SK-N-SH (cell line): Measurements from ENCODE around the gene BTBD9. TPM values are rescaled to one million over a fixed set of nuclear protein-coding genes. Genes with fewer than 3 reads are reported as not detected.

Source experiments
- CTCF ChIA-PET: fragments of 300-600, 350-600 bp; formaldehyde crosslinking; extraction: SDS; loops from one replicate; lab custom pipeline; 2021; lab: Yijun Ruan, JAX
- POLR2A ChIA-PET: fragments of 350-600 bp; sonication (Branson Sonifier 250); formaldehyde crosslinking; extraction: SDS; loops from one replicate; lab custom pipeline; 2020; ENCODE audit warnings: antibody characterized with exemption, inconsistent platforms; lab: Yijun Ruan, JAX
- DNase-seq: peaks from one replicate; pipeline ENCODE4 v3.0.0; 2012
- H2AFZ ChIP-seq: fragments of 200-600 bp; sonication (generic); 2 replicates; pipeline ENCODE4 v1.8.1; 2016; ENCODE audit warnings: antibody characterized with exemption, mild to moderate bottlenecking, low read depth
- H3F3A ChIP-seq: fragments of 200-600 bp; sonication (generic); replicated peaks from 2 replicates; pipeline ENCODE3; 2016; ENCODE audit warnings: antibody characterized with exemption, mild to moderate bottlenecking; ENCODE audit not compliant: insufficient read depth
- H3K27ac ChIP-seq, 2 experiments: fragments of 200-500 bp in 1 of 2; fragments of 200-600 bp in 1 of 2; sonication (Bioruptor generic) in 1 of 2; sonication (generic), shearing (Covaris generic) in 1 of 2; 2 replicates each; pipeline versions ENCODE4 v1.5.1 to v1.6.1; 2014 to 2016; ENCODE audit warnings: low read depth in 2 of 2, inconsistent platforms in 1 of 2, low read length in 1 of 2, mild to moderate bottlenecking in 1 of 2, mixed read lengths in 1 of 2
- H3K27me3 ChIP-seq: fragments of 200-600 bp; sonication (generic), shearing (Covaris generic); 2 replicates; pipeline ENCODE4 v1.6.1; 2016; ENCODE audit warnings: mixed run types; ENCODE audit not compliant: insufficient read depth
- H3K36me3 ChIP-seq, 2 experiments: fragments of 200-500 bp in 1 of 2; fragments of 200-600 bp in 1 of 2; sonication (Bioruptor generic) in 1 of 2; sonication (generic) in 1 of 2; replicated peaks in 1 of 2; 2 replicates each; pipeline versions ENCODE3 to v1.5.1; 2014 to 2016; ENCODE audit warnings: low read length in 1 of 2, mild to moderate bottlenecking in 1 of 2; ENCODE audit not compliant: insufficient read depth in 2 of 2, control insufficient read depth in 1 of 2
- H3K4me1 ChIP-seq, 2 experiments: fragments of 200-500 bp in 1 of 2; fragments of 200-600 bp in 1 of 2; sonication (Bioruptor generic) in 1 of 2; sonication (generic), shearing (Covaris generic) in 1 of 2; 2 replicates each; pipeline versions ENCODE4 v1.5.1 to v1.6.1; 2014 to 2016; ENCODE audit warnings: low read depth in 1 of 2, low read length in 1 of 2, mixed run types in 1 of 2; ENCODE audit not compliant: insufficient read depth in 2 of 2, control insufficient read depth in 1 of 2
- H3K4me2 ChIP-seq: fragments of 200-600 bp; sonication (generic), shearing (Covaris generic); 2 replicates; pipeline ENCODE4 v1.6.1; 2017; ENCODE audit warnings: mixed run types
- H3K4me3 ChIP-seq, 2 experiments: fragments of 200-500 bp in 1 of 2; fragments of 200-600 bp in 1 of 2; sonication (Bioruptor generic) in 1 of 2; sonication (generic), shearing (Covaris generic) in 1 of 2; 2 replicates each; pipeline versions ENCODE4 v1.5.1 to v1.8.1; 2014 to 2016; ENCODE audit warnings: low read depth in 2 of 2, inconsistent platforms in 1 of 2, low read length in 1 of 2, mild to moderate bottlenecking in 1 of 2, mixed read lengths in 1 of 2, moderate library complexity in 1 of 2
- H3K79me2 ChIP-seq: fragments of 200-600 bp; sonication (generic); 2 replicates; pipeline ENCODE4 v1.8.1; 2017; ENCODE audit warnings: mild to moderate bottlenecking; ENCODE audit not compliant: insufficient read depth
- H3K9ac ChIP-seq: fragments of 200-600 bp; sonication (generic); 2 replicates; pipeline ENCODE4 v1.6.1; 2017; ENCODE audit warnings: mixed run types
- H3K9me2 ChIP-seq: fragments of 200-600 bp; sonication (generic); 2 replicates; pipeline ENCODE4 v1.6.1; 2017; ENCODE audit warnings: mixed run types
- H3K9me3 ChIP-seq: fragments of 200-600 bp; sonication (generic); 2 replicates; pipeline ENCODE4 v1.6.1; 2017; ENCODE audit warnings: mixed run types, mild to moderate bottlenecking, moderate library complexity
- H4K20me1 ChIP-seq: fragments of 200-600 bp; sonication (generic); 2 replicates; pipeline ENCODE4 v1.6.1; 2017; ENCODE audit warnings: mild to moderate bottlenecking, mixed run types; ENCODE audit not compliant: insufficient read depth
- ELF1 ChIP-seq: IDR thresholded peaks from 2 replicates; pipeline ENCODE4 v1.4.0; 2012
- EP300 ChIP-seq, 2 experiments: IDR thresholded peaks; 2 replicates each; pipeline versions ENCODE4 v1.4.0 to v1.6.1; 2012; ENCODE audit warnings: borderline replicate concordance in 1 of 2, low read depth in 1 of 2, low read length in 1 of 2
- FOXJ3 ChIP-seq: sonication (generic); formaldehyde crosslinking; IDR thresholded peaks from 2 replicates; pipeline ENCODE4 v1.5.1; 2020; ENCODE audit warnings: mild to moderate bottlenecking, missing genetic modification reagents
- MEF2A ChIP-seq: IDR thresholded peaks from 2 replicates; pipeline ENCODE4 v1.4.0; 2012; ENCODE audit warnings: low read depth, borderline replicate concordance
- NFIC ChIP-seq: IDR thresholded peaks from 2 replicates; pipeline ENCODE4 v1.4.0; 2012; ENCODE audit warnings: borderline replicate concordance
- NRF1 ChIP-seq: IDR thresholded peaks from 2 replicates; pipeline ENCODE4 v1.6.1; 2012; ENCODE audit warnings: low read depth, mild to moderate bottlenecking, low read length
- RAD21 ChIP-seq: IDR thresholded peaks from 2 replicates; pipeline ENCODE4 v1.6.1; 2012; ENCODE audit warnings: mild to moderate bottlenecking, low read length
- RCOR1 ChIP-seq: fragments of 150-350 bp; IDR thresholded peaks from 2 replicates; pipeline ENCODE4 v1.6.1; 2017; ENCODE audit warnings: antibody characterized with exemption, low read length
- RFX5 ChIP-seq: IDR thresholded peaks from 2 replicates; pipeline ENCODE4 v1.6.1; 2012; ENCODE audit warnings: mild to moderate bottlenecking, improper control_type of control experiment, low read length
- SIN3A ChIP-seq: IDR thresholded peaks from 2 replicates; pipeline ENCODE4 v1.6.1; 2012; ENCODE audit warnings: low read depth, mild to moderate bottlenecking, low read length, moderate library complexity, borderline replicate concordance
- SMC3 ChIP-seq: IDR thresholded peaks from 2 replicates; pipeline ENCODE4 v1.6.1; 2012; ENCODE audit warnings: low read depth, low read length, improper control_type of control experiment
- TAF1 ChIP-seq: IDR thresholded peaks from 2 replicates; pipeline ENCODE4 v1.6.1; 2012; ENCODE audit warnings: low read depth, mild to moderate bottlenecking, low read length, moderate library complexity, borderline replicate concordance
- TCF12 ChIP-seq: IDR thresholded peaks from 2 replicates; pipeline ENCODE4 v1.4.0; 2012
- YY1 ChIP-seq: IDR thresholded peaks from 2 replicates; pipeline ENCODE4 v1.4.0; 2012; ENCODE audit warnings: low read depth, mild to moderate bottlenecking
- WGBS: methylation state at CpG from one replicate; pipeline ENCODE4 v1.1.6; 2017; ENCODE audit warnings: low lambda C conversion rate; 5-methylcytosine and 5-hydroxymethylcytosine counted together
- polyA plus RNA-seq, 3 experiments: library from polyadenylated mRNA; depleted of rRNA; stranded (reverse); fragments of >200 nt; gene quantifications; 2 replicates each; pipeline ENCODE4 v1.2.3, GENCODE V29; 2012
- TF ChIP-seq, protein P1 (sequence below): IDR thresholded peaks from 2 replicates; pipeline ENCODE4 v1.4.0; 2012; ENCODE audit warnings: low read depth
- TF ChIP-seq, protein P2 (sequence below): IDR thresholded peaks from 2 replicates; pipeline ENCODE4; 2012

The BTBD9 gene
- polyA plus RNA-seq, 1 of the 3 experiments (the other 2 are of a cell fraction), result 2.2 TPM

DNA sequence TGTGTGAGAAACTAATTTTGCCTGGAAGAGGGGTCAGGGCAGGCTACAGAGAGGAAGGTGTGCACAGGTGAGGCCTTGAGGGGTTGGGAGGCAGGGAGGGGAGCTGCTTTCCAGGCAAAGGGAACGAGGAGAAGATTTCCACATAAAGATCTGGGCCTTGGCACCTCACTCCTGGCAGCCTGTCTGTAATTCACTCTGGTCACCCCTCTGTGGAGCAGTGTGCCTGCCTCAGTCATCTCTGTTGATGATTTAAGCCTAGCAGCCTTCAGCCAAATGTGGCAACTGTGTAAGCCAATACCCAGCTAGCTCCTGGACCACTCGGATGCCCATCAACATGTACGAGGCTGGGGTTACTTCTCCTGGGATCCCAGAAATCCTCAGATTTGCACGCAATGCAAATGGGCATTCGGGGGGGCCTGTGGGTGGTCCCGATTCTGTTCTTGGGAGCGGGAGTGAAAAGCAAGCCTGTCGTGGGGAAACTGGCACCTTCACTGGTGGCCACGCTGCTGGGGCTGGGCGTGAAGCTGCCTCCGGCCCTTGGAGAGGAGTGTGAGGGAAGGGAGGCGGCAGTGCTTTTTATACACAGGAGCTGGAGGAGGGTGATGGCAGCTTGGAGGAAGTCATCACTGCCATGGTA, 459.8 kb downstream of the BTBD9 start:
- Histone ChIP-seq H3K4me2 (no peak overlapping the region), H3K4me1 (peaks cover 0 to 18% of the 10 kb centered on the region in 2 experiments; a peak in 1 of 4 replicates), H3F3A (no peaks in the 10 kb centered on the region), H3K4me3 (no peak overlapping the region), H3K9me3 (no peaks in the 10 kb centered on the region), H3K79me2 (no peaks in the 10 kb centered on the region), H3K36me3 (no peaks in the 10 kb centered on the region), H3K27ac (no peak overlapping the region), H4K20me1 (no peaks in the 10 kb centered on the region), H2AFZ (no peak overlapping the region), H3K27me3 (no peaks in the 10 kb centered on the region), H3K9me2 (no peaks in the 10 kb centered on the region), H3K9ac (no peak overlapping the region)
- CTCF ChIA-PET, result interaction anchor here (1.2 to 1.5 kb wide), 2 partner anchors 314 to 391 kb away, joined by 3 to 4 read pairs; no protein-coding TSS in a partner anchor
- DNase-seq, result no peak
- TF ChIP-seq TAF1 (no peak), RAD21 (peak; percentile 11; the same call in 1 of the 2 replicates)
- POLR2A ChIA-PET, result no interaction called here
- whole genome bisulfite sequencing, result 96% methylated on average over 12 of the region's 12 CpGs

DNA sequence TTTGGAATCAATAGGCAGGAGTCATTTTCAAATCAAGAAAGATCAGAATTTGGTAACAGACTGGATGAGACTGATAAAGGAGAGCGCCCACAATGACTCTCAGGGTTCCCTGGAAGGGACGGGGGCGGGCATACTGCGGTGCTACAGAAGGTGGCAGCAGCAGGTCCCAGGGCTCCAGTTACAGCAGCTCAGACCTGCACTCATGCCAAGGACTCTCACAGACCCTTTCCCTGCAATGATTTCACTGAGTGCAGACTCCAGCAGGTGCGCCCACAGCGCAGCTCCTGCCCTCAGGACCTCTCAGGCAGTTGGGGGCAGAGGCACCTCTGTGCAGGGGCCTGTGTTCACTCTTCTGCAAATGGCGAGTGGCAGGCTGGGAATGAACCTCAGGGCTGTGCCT, 460.4 kb downstream of the BTBD9 start:
- no peaks in the 10 kb centered on the region for H4K20me1 ChIP-seq
- no peak overlapping the region for H3K4me3 ChIP-seq
- ChIA-PET POLR2A (no interaction called here), CTCF (interaction anchor here (1.5 kb wide), 1 partner anchor 391 kb away, joined by 4 read pairs; no protein-coding TSS in a partner anchor)
- 98% methylated on average over 5 of the region's 7 CpGs for WGBS
- no peaks in the 10 kb centered on the region for H3K79me2 ChIP-seq
- no peak overlapping the region for H3K27ac ChIP-seq
- H3K9me3 ChIP-seq, result no peaks in the 10 kb centered on the region
- H3F3A ChIP-seq, result no peaks in the 10 kb centered on the region
- H3K36me3 ChIP-seq, result peaks cover 0 to 4% of the 10 kb centered on the region in 2 experiments
- TF ChIP-seq YY1, result no peak
- TF ChIP-seq RCOR1, result no peak
- TF ChIP-seq RAD21, result peak; percentile 25
- no peak for TF ChIP-seq ELF1
- TF ChIP-seq SMC3, result peak; percentile 21; the same call in 1 of the 2 replicates
- no peak for TF ChIP-seq NFIC
- no peak for TF ChIP-seq FOXJ3 (CRISPR knock-in tag)
- TF ChIP-seq TCF12, result no peak
- TF ChIP-seq, protein P1, sequence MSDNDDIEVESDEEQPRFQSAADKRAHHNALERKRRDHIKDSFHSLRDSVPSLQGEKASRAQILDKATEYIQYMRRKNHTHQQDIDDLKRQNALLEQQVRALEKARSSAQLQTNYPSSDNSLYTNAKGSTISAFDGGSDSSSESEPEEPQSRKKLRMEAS, result no peak
- H3K9ac ChIP-seq, result no peak overlapping the region
- H2AFZ ChIP-seq, result no peak overlapping the region
- no peak for DNase-seq
- no peaks in the 10 kb centered on the region for H3K9me2 ChIP-seq
- H3K4me1 ChIP-seq, result peaks cover 0 to 12% of the 10 kb centered on the region in 2 experiments; a peak in 1 of 4 replicates
- H3K27me3 ChIP-seq, result no peaks in the 10 kb centered on the region
- no peak overlapping the region for H3K4me2 ChIP-seq

DNA sequence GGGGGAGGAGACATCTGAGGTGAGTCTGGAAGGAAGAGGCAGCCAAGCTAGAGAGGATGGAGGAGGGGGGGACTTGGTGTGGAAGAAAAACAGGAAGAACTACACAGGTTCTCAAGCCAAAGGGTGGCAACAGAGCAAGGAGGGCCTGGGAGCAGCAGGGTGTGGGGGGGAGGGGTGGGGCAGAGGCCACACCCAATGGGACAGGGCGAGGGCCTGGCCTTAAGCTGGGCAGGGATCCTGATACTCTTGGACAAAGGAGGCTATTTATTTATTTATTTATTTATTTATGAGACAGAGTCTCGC, 461.2 kb downstream of the BTBD9 start:
- CTCF ChIA-PET, result no interaction called here
- Histone ChIP-seq H3F3A (no peaks in the 10 kb centered on the region), H3K27me3 (no peaks in the 10 kb centered on the region), H3K4me3 (no peak overlapping the region), H2AFZ (no peak overlapping the region), H3K27ac (no peak overlapping the region), H3K4me2 (no peak overlapping the region), H3K79me2 (no peaks in the 10 kb centered on the region), H3K9ac (no peak overlapping the region), H3K9me3 (no peaks in the 10 kb centered on the region), H3K4me1 (peaks cover 0 to 6% of the 10 kb centered on the region in 2 experiments; a peak in 1 of 4 replicates), H4K20me1 (no peaks in the 10 kb centered on the region), H3K36me3 (peaks cover 0 to 5% of the 10 kb centered on the region in 2 experiments), H3K9me2 (no peaks in the 10 kb centered on the region)
- WGBS, result 90% methylated on average over 1 of the region's 2 CpGs
- POLR2A ChIA-PET, result no interaction called here
- DNase-seq, result no peak
- no peak for TF ChIP-seq RFX5
- TF ChIP-seq NRF1, result no peak
- no peak for TF ChIP-seq SIN3A
- no peak for TF ChIP-seq MEF2A
- no peak for TF ChIP-seq EP300 (IDR thresholded peaks at IDR 0.05; ENCODE audit: borderline replicate concordance in 1 of 2, low read depth in 1 of 2, low read length in 1 of 2)
- TF ChIP-seq, protein P2, sequence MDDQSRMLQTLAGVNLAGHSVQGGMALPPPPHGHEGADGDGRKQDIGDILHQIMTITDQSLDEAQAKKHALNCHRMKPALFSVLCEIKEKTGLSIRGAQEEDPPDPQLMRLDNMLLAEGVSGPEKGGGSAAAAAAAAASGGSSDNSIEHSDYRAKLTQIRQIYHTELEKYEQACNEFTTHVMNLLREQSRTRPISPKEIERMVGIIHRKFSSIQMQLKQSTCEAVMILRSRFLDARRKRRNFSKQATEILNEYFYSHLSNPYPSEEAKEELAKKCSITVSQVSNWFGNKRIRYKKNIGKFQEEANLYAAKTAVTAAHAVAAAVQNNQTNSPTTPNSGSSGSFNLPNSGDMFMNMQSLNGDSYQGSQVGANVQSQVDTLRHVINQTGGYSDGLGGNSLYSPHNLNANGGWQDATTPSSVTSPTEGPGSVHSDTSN, result no peak
- no peak for TF ChIP-seq TAF1
- TF ChIP-seq ELF1, result no peak
